Mucosa of rectum (tissue), 2 donors: ENCODE measurements around the gene REG1A.

Source experiments
- H3K27ac ChIP-seq, 2 donors: one replicate each; pipeline ENCODE4 v1.7.0; 2013; ENCODE audit warnings: inconsistent platforms in 2 of 2, low read depth in 2 of 2, low read length in 2 of 2
- H3K27me3 ChIP-seq, 2 donors: one replicate each; pipeline ENCODE4 v1.7.0; 2013; ENCODE audit warnings: low read length in 2 of 2; ENCODE audit not compliant: control insufficient read depth in 2 of 2, insufficient read depth in 2 of 2
- H3K36me3 ChIP-seq, 2 donors: one replicate each; pipeline ENCODE4 v1.7.0; 2013; ENCODE audit warnings: low read length in 2 of 2; ENCODE audit not compliant: control insufficient read depth in 2 of 2, insufficient read depth in 2 of 2
- H3K4me1 ChIP-seq, 2 donors: one replicate each; pipeline ENCODE4 v1.7.0; 2013; ENCODE audit warnings: low read length in 2 of 2, mild to moderate bottlenecking in 1 of 2; ENCODE audit not compliant: control insufficient read depth in 2 of 2, insufficient read depth in 2 of 2
- H3K4me3 ChIP-seq, 2 donors: one replicate each; pipeline ENCODE4 v1.7.0; 2013; ENCODE audit warnings: low read length in 2 of 2
- H3K9ac ChIP-seq, 2 donors: one replicate each; pipeline ENCODE4 v1.7.0; 2013; ENCODE audit warnings: low read length in 2 of 2, low read depth in 1 of 2, mild to moderate bottlenecking in 1 of 2
- H3K9me3 ChIP-seq, 2 donors: one replicate each; pipeline ENCODE4 v1.7.0; 2013; ENCODE audit warnings: low read length in 2 of 2; ENCODE audit not compliant: control insufficient read depth in 2 of 2
- donor health status: healthy.
- donor health status: Normal muscosa, but diverticular disease.

Gene REG1A

DNA sequence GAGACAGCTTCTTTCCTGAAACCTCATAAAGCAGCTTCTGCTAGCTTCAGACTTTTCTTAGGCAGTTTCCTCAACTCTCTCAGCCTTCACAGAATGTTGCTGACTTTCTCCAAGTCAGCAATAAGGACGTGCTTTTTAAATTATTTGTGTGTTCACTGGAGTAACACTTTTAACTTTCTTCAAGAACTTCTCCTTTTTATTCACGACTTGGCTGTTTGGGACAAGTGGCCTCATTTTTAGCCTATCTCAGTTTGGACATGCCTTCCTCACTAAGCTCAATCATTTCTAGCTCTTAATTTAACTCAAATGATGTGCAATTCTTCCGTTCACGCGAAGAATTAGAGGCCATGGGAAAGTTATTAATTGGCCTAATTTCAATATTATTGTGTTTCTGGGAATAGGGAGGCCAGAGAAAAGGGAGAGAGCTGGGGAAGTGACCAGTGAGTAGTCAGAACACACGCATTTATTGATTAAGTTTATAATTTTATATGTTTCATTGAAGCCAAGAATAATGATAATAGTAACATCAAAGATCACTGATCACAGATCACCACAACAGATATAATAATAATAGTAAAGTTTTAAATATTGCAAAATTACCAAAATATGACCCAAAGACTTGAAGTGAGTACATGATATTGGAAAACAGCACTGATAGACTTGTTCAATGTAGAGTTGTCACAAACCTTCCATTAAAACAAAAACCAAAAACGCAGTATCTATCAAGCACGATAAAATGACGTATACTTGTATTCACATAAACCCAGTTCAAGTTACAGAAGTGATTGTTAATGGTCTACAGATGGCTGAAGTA is 4.8 kb downstream of the REG1A start:
- Histone ChIP-seq H3K27me3 (peaks cover 4 to 29% of the 10 kb centered on the region in 2 donors), H3K4me1 (no peaks in the 10 kb centered on the region), H3K36me3 (no peaks in the 10 kb centered on the region), H3K9me3 (no peaks in the 10 kb centered on the region), H3K9ac (no peak overlapping the region), H3K4me3 (no peak overlapping the region), H3K27ac (no peak overlapping the region)

DNA sequence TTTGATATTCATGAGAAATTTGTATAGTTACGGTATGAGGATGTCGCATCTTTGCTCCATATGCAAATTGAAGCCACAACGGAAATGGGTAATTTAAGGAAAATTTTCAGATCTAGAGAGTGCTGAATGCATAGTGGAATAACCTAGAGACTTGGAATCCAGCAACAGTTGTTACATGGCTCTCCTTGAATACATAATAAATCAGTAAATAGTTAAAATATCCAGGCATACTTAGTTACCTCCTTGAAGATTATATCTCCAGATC is 5.4 kb downstream of the REG1A start:
- Histone ChIP-seq H3K9ac (no peak overlapping the region), H3K9me3 (no peaks in the 10 kb centered on the region), H3K27me3 (peaks cover under 1 to 34% of the 10 kb centered on the region in 2 donors), H3K27ac (no peak overlapping the region), H3K4me3 (no peak overlapping the region), H3K36me3 (no peaks in the 10 kb centered on the region), H3K4me1 (no peaks in the 10 kb centered on the region)

DNA sequence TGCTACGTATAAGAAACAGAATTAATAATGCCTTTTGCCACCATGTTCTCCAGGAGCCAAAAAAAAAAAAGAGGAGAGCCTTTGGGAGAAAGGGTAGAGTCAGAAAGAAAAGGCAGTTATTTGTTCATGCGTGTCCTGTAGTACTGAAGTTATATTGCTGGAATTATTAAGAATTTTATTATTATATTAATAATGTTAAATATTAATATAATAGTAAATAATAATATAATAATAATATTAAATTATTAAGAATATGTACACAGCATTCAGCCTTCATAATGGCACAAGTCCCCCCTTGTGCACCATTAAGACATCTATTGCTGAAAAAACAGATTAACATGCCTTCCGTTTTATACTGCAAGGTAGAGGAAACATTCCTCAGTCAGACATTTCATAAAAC is 8.1 kb downstream of the REG1A start:
- no peaks in the 10 kb centered on the region for H3K9me3 ChIP-seq
- no peaks in the 10 kb centered on the region for H3K4me1 ChIP-seq
- no peak overlapping the region for H3K27ac ChIP-seq
- H3K9ac ChIP-seq, result no peak overlapping the region
- no peaks in the 10 kb centered on the region for H3K36me3 ChIP-seq
- peaks cover 2 to 25% of the 10 kb centered on the region in 2 donors for H3K27me3 ChIP-seq
- H3K4me3 ChIP-seq, result no peak overlapping the region

DNA sequence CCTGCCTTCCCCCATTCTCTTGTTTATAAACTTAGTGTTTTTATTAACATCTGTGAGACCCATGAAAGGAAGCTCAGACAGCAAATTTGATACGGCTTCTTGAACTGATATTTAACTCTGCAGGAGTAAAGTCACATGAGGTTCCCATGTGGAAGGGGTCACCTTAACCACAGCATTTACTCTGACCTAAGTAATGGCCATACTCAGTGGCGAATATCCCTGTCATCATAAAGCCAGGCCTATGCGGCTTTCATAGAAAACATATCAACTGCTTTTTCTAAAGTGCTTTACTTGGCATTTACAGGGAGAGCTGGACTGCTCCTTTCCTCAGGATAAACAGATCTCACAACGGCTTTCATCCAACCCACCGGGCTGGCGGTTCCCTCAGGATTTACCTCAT is 9.0 kb downstream of the REG1A start:
- no peak overlapping the region for H3K27ac ChIP-seq
- peaks cover 9 to 32% of the 10 kb centered on the region in 2 donors for H3K27me3 ChIP-seq
- H3K4me3 ChIP-seq, result no peak overlapping the region
- H3K9me3 ChIP-seq, result no peaks in the 10 kb centered on the region
- H3K4me1 ChIP-seq, result no peaks in the 10 kb centered on the region
- no peak overlapping the region for H3K9ac ChIP-seq
- H3K36me3 ChIP-seq, result no peaks in the 10 kb centered on the region

DNA sequence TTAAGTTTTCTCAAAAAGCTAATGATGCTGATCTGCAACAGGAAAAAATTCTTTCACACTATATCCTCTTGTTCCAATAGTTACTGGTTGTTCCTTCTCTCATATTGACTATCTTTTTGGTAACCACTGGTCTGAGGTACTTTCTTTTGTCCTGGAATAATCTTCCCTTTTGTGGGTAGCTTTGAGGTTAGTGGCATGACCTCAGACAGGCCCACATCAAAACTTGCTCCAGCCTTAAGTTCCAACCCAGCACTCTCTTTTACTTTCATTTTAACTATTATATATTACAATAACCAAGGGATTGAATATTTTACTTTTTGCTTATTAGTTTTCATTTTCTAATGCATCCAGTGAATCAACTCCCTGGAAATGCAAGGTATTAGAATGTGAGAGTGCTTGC is 9.5 kb downstream of the REG1A start:
- Histone ChIP-seq H3K4me3 (no peak overlapping the region), H3K36me3 (no peaks in the 10 kb centered on the region), H3K4me1 (no peaks in the 10 kb centered on the region), H3K27ac (no peak overlapping the region), H3K9me3 (no peaks in the 10 kb centered on the region), H3K27me3 (peaks cover 9 to 36% of the 10 kb centered on the region in 2 donors), H3K9ac (no peak overlapping the region)

DNA sequence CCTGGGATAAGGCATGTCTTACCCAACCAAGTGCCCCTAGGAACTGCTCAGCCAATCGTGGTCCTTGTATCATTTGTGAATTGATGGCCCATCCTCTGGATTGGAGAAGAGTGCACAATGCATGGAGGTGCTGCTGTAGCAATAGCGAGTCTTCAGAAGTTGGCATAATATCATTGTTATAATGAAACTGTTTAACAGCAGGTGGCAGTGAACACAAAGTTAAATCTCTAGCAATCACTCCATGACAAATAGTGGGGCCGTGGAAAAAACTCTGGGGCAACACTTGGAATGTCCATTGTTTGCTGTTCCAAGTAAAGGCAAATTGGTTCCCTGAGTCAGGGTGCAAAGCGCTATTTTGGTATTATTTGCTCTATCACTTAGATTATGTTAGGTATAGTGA is 11.4 kb downstream of the REG1A start:
- Histone ChIP-seq H3K27me3 (peaks cover 15 to 42% of the 10 kb centered on the region in 2 donors), H3K27ac (no peak overlapping the region), H3K9me3 (no peaks in the 10 kb centered on the region), H3K36me3 (no peaks in the 10 kb centered on the region), H3K9ac (no peak overlapping the region), H3K4me1 (no peaks in the 10 kb centered on the region), H3K4me3 (no peak overlapping the region)

DNA sequence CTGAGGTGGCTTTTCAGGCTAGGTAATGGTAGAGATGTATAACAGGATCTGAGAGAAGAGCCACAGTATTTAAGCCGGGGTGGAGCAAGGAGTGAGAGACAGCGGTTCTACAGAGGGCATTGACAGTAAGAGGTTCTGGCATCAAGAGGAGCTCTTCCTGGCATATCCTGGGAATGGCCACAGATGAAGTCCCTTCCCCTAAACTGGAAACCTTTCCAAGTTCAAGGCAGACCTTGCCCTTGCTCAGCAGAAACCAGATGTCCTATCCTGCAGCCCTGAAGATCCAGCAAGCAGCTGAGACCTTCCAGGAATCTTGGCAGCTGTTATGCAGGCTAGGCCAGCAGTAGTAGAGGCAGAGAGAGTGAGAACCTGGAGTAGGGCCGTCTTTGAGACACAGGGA is 18.1 kb downstream of the REG1A start:
- Histone ChIP-seq H3K27ac (no peak overlapping the region), H3K9ac (no peak overlapping the region), H3K9me3 (no peaks in the 10 kb centered on the region)

DNA sequence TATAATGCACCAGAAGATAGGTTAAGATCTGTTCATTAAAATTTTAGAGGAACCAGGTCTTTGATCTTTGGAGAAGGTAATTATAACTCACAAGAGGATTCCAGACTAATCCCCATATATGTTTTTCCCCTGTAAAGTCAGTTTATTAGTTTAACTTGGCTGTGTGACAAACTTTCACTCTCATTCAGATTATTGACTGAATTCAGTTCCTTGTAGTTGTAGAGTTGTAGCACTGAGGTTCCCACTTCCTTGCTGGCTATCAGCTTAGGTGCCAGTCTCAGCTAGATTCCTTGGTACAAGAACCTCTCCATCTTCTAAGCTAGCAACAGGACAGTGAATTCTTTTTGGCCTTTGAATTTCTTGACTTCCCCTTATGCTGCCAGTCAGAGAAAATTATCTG is 19.1 kb downstream of the REG1A start:
- Histone ChIP-seq H3K27ac (no peak overlapping the region), H3K9ac (no peak overlapping the region), H3K27me3 (peaks cover 21 to 26% of the 10 kb centered on the region in 2 donors), H3K36me3 (no peaks in the 10 kb centered on the region), H3K4me1 (peaks cover 0 to 7% of the 10 kb centered on the region in 2 donors), H3K4me3 (no peak overlapping the region), H3K9me3 (no peaks in the 10 kb centered on the region)

More for the DNA sequence above, 18.1 kb downstream of the REG1A start:
- H3K4me1 ChIP-seq, result peaks cover 0 to 7% of the 10 kb centered on the region in 2 donors
- H3K27me3 ChIP-seq, result peaks cover 28 to 36% of the 10 kb centered on the region in 2 donors
- no peaks in the 10 kb centered on the region for H3K36me3 ChIP-seq
- H3K4me3 ChIP-seq, result no peak overlapping the region

DNA sequence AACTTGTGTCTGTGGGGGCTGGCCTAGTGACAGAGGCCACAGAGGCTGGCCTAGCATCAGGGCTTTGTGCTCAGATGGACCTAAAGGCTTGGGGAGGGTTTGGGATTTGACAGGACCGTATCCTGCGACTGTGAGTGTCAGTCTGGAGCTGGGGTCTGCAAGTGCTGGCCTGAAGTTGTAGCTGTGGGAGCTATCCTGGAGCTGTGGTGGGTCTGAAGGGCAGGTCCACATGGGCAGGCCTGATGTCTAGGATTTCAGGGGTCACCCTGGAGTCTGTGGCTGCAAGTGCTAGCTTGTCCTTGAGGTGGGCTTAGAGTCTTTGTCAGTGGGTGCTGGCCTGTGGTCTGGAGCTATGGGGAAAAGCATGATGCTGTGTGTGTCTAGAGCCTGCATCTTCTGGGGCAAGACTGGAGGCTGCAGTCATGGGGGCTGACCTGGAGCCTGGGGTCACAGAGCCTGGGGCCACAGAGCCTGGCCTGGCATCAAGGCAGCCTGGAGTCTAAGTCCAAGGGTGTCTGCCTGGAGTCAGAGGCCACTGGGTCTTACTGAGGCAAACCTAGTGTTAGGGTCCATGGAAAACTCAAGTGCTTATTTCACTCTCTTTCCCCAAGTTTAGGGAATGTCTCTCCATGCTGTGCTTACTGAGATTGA is 35.7 kb downstream of the REG1A start:
- peaks cover 0 to 5% of the 10 kb centered on the region in 2 donors for H3K27me3 ChIP-seq
- H3K4me1 ChIP-seq, result no peaks in the 10 kb centered on the region
- no peaks in the 10 kb centered on the region for H3K36me3 ChIP-seq
- H3K9me3 ChIP-seq, result no peaks in the 10 kb centered on the region
- no peak overlapping the region for H3K4me3 ChIP-seq
- no peak overlapping the region for H3K9ac ChIP-seq
- H3K27ac ChIP-seq, result no peak overlapping the region

DNA sequence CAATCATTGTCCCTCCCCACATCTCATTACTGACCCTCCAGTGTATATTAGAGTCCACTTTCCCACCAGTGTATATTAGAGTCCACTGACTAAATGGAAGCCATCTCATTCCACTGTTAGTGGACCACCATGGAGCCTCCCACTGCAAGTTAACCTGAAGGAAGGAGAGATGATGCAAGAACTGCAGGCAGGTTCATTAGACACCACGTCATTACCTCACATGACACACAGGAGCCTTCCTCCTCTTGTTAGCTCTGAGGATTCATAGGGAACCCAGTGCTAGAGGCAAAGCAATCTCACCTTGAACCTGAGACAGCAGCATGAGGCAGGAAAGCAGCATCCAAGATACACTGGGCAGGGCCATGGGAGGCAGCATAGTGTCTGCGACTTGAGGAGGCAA is 38.7 kb downstream of the REG1A start:
- no peaks in the 10 kb centered on the region for H3K36me3 ChIP-seq
- no peaks in the 10 kb centered on the region for H3K27me3 ChIP-seq
- no peaks in the 10 kb centered on the region for H3K4me1 ChIP-seq
- H3K9ac ChIP-seq, result no peak overlapping the region
- H3K9me3 ChIP-seq, result no peaks in the 10 kb centered on the region
- no peak overlapping the region for H3K27ac ChIP-seq
- no peak overlapping the region for H3K4me3 ChIP-seq
